GM23248 (cell line): ENCODE results near the gene SH3RF2.

Experiments used
- EZH2 ChIP-seq: fragments of 200-600 bp; sonication (generic); IDR thresholded peaks from 2 replicates; pipeline ENCODE4 v1.6.1; 2018; ENCODE audit warnings: antibody characterized with exemption, mild to moderate bottlenecking; ENCODE audit not compliant: insufficient read depth, poor library complexity, severe bottlenecking
- EZH2phosphoT487 ChIP-seq: fragments of 200-600 bp; sonication (generic); IDR thresholded peaks from 2 replicates; pipeline ENCODE4 v1.6.1; 2018; ENCODE audit warnings: antibody characterized with exemption, moderate library complexity, mild to moderate bottlenecking, low read depth; ENCODE audit not compliant: insufficient read depth

DNA sequence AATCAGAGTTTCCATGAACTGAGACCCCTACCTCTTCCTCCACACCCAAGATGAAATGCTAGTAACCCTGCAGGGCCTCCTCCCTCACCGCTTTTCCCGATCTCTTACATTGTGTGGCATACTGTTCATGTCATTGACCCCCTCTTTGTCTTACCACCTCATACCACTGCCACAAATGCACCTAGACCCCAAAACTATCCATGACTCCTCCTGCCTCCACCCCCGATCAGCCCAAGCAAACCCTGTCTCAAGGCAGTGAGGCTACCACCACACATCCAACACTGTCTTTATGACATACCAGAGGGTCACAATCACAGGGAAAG, 113.3 kb downstream of the SH3RF2 start:
- TF ChIP-seq EZH2 (no peak), EZH2phosphoT487 (no peak)
